Osteocyte (in vitro differentiated cells): ENCODE measurements around the gene ZMIZ1. TPM values are rescaled to one million over a fixed set of nuclear protein-coding genes. Genes with fewer than 3 reads are reported as not detected.

Experiments used
- DNase-seq: peaks from one replicate; pipeline ENCODE4 v3.0.0; 2021; ENCODE audit warnings: mixed read lengths; ENCODE audit not compliant: unreplicated experiment; ENCODE audit errors: extremely low spot score
- H3K27ac Mint-ChIP-seq: one replicate; pipeline ENCODE4 v1.8.0; 2021; ENCODE audit warnings: mild to moderate bottlenecking, mixed read lengths; ENCODE audit not compliant: unreplicated experiment
- H3K27me3 Mint-ChIP-seq: one replicate; pipeline ENCODE4 v1.8.0; 2021; ENCODE audit warnings: mixed read lengths; ENCODE audit not compliant: unreplicated experiment
- H3K36me3 Mint-ChIP-seq: one replicate; pipeline ENCODE4 v1.8.0; 2021; ENCODE audit warnings: mixed read lengths; ENCODE audit not compliant: unreplicated experiment
- H3K4me1 Mint-ChIP-seq: one replicate; pipeline ENCODE4 v1.8.0; 2021; ENCODE audit warnings: mixed read lengths; ENCODE audit not compliant: unreplicated experiment
- H3K4me3 Mint-ChIP-seq: one replicate; pipeline ENCODE4 v1.8.0; 2021; ENCODE audit warnings: mild to moderate bottlenecking, moderate library complexity, mixed read lengths; ENCODE audit not compliant: unreplicated experiment
- H3K9me3 Mint-ChIP-seq: one replicate; pipeline ENCODE4 v1.8.0; 2021; ENCODE audit warnings: mixed read lengths; ENCODE audit not compliant: unreplicated experiment
- total RNA-seq: library from RNA; stranded (reverse); gene quantifications from 2 replicates; pipeline ENCODE4 v1.2.1, GENCODE V29; 2021
- TF ChIP-seq, protein P1 (sequence below): fragments of 200-600 bp; sonication (generic); IDR thresholded peaks from 2 replicates; pipeline ENCODE4 v1.5.0; 2021; ENCODE audit warnings: antibody characterized with exemption, mild to moderate bottlenecking, moderate library complexity

Gene ZMIZ1
- total RNA-seq, 1 donor from 2014 or later: 90.5 TPM

DNA sequence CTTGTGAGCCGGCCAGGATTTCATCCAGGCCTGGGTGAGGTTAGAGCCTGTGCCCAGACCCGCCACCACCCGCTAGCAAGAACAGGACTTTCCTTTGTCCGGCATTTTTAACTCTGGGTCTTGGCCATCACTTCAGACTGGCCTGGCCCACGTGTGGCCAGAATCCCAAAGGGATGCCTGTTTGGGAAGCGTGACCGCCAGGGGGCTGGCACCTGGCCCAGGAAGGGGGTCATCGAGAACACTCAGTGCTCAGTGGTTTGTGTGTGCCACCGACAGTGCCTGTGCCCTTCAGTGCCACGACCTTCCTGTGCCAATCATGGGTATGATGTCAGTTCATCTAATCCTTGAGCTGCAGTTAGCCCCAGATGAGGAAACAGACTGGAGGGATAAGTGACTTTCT, 85.0 kb downstream of the ZMIZ1 start:
- no peak for DNase-seq
- H3K27me3 Mint-ChIP-seq: no peaks in the 10 kb centered on the region
- TF ChIP-seq, protein P1, sequence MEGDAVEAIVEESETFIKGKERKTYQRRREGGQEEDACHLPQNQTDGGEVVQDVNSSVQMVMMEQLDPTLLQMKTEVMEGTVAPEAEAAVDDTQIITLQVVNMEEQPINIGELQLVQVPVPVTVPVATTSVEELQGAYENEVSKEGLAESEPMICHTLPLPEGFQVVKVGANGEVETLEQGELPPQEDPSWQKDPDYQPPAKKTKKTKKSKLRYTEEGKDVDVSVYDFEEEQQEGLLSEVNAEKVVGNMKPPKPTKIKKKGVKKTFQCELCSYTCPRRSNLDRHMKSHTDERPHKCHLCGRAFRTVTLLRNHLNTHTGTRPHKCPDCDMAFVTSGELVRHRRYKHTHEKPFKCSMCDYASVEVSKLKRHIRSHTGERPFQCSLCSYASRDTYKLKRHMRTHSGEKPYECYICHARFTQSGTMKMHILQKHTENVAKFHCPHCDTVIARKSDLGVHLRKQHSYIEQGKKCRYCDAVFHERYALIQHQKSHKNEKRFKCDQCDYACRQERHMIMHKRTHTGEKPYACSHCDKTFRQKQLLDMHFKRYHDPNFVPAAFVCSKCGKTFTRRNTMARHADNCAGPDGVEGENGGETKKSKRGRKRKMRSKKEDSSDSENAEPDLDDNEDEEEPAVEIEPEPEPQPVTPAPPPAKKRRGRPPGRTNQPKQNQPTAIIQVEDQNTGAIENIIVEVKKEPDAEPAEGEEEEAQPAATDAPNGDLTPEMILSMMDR: no peak
- H3K36me3 Mint-ChIP-seq: peaks cover 8% of the 10 kb centered on the region
- peaks cover 84% of the 10 kb centered on the region for H3K4me1 Mint-ChIP-seq
- no peaks in the 10 kb centered on the region for H3K9me3 Mint-ChIP-seq
- H3K27ac Mint-ChIP-seq: peak overlapping the region; percentile 41
- no peak overlapping the region for H3K4me3 Mint-ChIP-seq

DNA sequence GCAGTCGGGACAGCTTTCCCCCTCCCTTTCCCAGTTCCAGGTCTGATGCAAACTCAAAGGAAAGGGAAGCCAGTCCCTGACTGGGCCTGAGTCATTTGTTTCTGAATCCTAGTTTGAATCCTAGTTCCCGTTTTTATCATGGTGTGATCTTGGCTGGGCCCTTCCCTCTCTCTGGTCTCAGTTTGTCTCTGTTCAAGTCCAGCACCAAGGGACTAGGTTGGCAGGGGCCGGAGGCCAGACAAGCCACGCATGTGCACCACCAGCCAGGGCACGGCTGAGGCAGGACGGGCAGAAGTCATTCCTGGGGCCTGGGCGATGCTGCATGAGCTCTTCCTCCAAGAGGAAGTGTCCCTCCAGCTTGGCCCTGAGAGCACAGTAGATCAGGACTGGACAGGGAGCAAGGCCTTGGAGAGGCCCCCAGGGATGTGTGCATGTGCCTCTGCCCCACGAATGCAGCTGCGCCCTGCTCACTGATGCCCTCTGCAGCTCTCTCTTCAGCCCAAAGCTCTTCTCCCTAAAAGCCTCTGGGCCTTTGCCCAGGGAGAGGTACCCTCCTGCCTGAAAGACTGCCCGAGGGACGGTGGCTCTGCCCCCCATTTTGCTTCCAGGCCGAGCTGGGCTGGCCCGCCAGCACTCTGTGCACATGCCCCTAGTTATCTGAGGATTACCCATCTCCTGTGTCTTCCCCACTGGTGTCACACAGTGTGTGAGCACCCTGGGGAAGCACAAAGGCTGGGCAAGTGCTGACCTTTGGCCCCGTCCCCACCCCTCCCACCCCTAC, 86.7 kb downstream of the ZMIZ1 start:
- Mint-ChIP-seq H3K36me3 (peaks cover 8% of the 10 kb centered on the region), H3K4me1 (peaks cover 85% of the 10 kb centered on the region), H3K4me3 (no peak overlapping the region), H3K9me3 (no peaks in the 10 kb centered on the region), H3K27ac (peak overlapping the region; percentile 62), H3K27me3 (no peaks in the 10 kb centered on the region)
- DNase-seq: no peak
- TF ChIP-seq, protein P1: no peak

DNA sequence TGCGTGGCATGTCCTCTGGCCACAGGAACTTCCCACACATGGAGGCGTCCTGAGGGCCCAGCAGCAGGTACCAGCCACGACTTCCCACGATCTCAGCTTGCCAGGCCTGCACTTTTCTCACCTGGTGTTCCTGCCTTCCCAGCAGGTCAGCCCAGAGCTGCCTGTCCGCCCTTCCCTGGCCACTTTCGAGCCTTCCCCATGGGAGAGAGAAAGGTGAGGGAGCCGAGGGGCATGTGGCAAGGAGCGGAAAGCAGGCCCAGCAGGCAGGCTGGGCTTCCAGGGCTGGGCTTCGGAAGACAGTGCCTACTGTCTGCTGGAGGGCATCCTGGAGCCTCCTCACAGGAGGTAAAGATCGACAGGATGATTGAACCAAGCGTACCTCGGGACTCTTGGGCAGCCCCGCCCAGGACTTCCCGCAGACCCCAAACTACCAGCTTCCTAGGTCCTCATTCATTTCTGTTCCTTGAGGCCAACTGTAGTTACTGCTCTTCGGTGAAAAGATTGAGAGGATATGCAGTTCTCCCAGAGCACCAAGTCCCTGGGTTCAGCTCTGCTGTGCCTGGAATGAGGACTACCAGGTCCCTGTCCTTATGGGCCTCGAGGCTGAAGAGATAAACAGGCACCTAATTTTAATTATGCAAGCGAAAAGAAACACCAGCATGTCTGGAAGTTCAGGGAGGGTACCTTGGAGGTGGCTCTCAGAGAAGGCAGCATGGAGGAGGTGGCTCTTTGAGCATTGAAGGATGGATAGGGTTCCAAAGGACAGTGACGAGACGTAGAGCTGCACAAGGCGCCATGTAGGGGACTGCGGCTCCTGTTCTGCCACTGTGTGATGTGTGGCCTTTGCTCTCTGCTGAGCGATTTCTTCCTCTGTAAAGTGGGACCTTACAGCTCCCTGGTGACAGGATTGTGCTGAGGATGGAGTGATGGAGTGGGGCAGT, 87.8 kb downstream of the ZMIZ1 start:
- TF ChIP-seq, protein P1: no peak
- Mint-ChIP-seq H3K9me3 (no peaks in the 10 kb centered on the region), H3K27ac (peak overlapping the region; percentile 93), H3K27me3 (no peaks in the 10 kb centered on the region), H3K4me1 (peaks cover 84% of the 10 kb centered on the region), H3K36me3 (peaks cover 8% of the 10 kb centered on the region), H3K4me3 (peak overlapping the region; percentile 30)
- no peak for DNase-seq

DNA sequence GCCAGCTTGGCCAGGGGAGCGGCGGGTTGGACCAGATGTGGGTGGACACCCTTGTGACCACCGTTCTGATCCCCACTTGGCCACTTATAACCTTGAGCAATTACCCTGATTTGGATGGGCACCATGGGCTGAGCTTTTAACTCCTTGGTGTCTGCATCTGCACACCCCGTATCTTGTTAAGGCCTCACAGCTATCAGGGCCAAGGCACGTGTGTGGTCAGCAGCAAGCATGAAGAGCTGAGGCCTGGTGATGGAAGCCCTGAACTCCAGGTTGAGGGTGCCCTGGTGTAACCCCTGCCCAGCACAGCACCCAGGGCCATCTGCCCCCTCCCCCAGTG, 89.2 kb downstream of the ZMIZ1 start:
- peaks cover 71% of the 10 kb centered on the region for H3K4me1 Mint-ChIP-seq
- H3K4me3 Mint-ChIP-seq: no peak overlapping the region
- no peak for DNase-seq
- peak overlapping the region; percentile 93 for H3K27ac Mint-ChIP-seq
- H3K36me3 Mint-ChIP-seq: peaks cover 8% of the 10 kb centered on the region
- TF ChIP-seq, protein P1: no peak
- no peaks in the 10 kb centered on the region for H3K9me3 Mint-ChIP-seq
- no peaks in the 10 kb centered on the region for H3K27me3 Mint-ChIP-seq
